ENCODE results near the gene CFHR5.
"Not testable (repeated sequence)": the region's sequence is repeated elsewhere in the genome, so short reads cannot be mapped to it uniquely, and the experiment has no call there.

Gene CFHR5

DNA sequence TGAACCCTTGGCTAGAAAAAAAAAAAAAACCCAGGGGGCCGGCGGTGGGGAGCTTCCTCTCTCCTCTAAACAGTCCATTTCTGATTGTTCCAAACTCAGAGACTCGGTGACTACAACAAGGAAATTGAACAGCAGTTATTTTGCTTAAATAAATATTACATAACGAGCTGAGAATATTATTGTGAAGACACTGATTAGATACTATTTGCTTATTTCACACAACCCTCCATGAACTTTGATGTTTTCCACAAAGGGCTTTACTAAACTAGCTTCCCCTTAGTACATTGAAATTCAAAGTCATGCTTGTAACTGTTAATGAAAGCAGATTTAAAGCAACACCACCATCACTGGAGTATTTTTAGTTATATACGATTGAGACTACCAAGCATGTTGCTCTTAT, at the start of gene CFHR5:
CFHR5 (plus strand) TSS at position 279 of the 400 bp plus-strand sequence; CDS start at position 388, 109 bp downstream.
- no peaks in the 10 kb centered on the region for H3K27me3 ChIP-seq (ENCODE audit: low read depth, low read length)
- no peaks in the 10 kb centered on the region for H3K4me1 ChIP-seq (ENCODE audit: control insufficient read depth in 1 of 2, insufficient read depth in 2 of 2, low read length in 2 of 2)
- H3K27ac ChIP-seq (ENCODE audit: low read length), result no peak within 1 kb of the TSS
- H3K4me3 ChIP-seq (ENCODE audit: low read depth in 1 of 2, low read length in 2 of 2), result no peak within 1 kb of the TSS
- no peaks in the 10 kb centered on the region for H3K36me3 ChIP-seq (ENCODE audit: control insufficient read depth in 1 of 2, insufficient read depth in 2 of 2, low read length in 2 of 2)
- H3K9me3 ChIP-seq (ENCODE audit: control insufficient read depth in 1 of 2, low read length in 2 of 2), result no peaks in the 10 kb centered on the region

DNA sequence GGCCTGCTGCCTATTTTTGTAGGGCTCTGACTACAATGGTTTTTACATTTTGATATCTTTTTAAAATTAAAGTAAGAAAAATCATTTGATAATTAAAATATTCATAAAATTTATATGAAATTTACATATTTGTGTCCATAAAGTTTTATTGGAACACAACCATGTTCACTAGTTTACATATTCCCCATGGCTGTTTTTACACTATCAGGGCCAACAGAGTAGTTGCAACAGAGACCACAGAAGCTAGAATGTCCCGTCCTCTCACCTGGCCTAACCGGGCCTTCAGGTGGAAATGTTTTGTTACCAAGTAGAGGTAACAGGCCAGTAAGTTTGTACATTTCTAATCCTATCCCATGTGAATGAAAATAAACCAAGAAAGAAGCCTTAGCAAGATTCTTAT, 44.5 kb upstream of the CFHR5 start:
- not testable (repeated sequence) for H3K4me1 ChIP-seq (ENCODE audit: control insufficient read depth in 1 of 2, insufficient read depth in 2 of 2, low read length in 2 of 2); H3K27me3 ChIP-seq (ENCODE audit: low read depth, low read length); H3K9me3 ChIP-seq (ENCODE audit: control insufficient read depth in 1 of 2, low read length in 2 of 2); H3K36me3 ChIP-seq (ENCODE audit: control insufficient read depth in 1 of 2, insufficient read depth in 2 of 2, low read length in 2 of 2); H3K27ac ChIP-seq (ENCODE audit: low read length); H3K4me3 ChIP-seq (ENCODE audit: low read depth in 1 of 2, low read length in 2 of 2)

DNA sequence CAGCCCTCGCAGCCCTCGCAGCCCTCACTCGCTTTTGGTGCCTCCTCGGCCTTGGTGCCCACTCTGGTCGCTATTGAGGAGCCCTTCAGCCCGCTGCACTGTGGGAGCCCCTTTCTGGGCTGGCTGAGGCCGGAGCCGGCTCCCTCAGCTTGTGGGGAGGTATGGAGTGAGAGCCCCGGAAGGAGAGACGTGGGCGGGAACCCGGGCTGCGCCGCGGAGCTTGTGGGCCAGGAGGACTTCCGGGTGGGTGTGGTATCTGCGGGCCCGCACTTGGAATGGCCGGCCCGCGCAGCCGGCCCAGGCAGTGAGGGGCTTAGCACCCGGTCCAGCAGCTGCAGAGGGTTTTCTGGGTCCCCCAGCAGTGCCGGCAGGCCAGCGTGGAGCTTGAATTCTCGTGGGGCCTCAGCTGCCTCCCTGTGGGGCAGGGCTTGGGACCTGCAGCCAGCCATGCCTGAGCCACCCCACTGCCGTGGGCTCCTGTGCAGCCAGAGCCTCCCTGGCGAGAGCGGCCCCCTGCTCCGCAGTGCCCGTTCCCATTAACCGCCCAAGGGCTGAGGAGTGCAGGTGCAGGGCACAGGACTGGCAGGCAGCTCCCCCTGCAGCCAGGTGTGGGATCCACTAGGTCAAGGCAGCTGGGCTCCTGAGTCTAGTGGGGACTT, 43.7 kb upstream of the CFHR5 start:
- no peaks in the 10 kb centered on the region for H3K9me3 ChIP-seq (ENCODE audit: control insufficient read depth in 1 of 2, low read length in 2 of 2)
- H3K36me3 ChIP-seq (ENCODE audit: control insufficient read depth in 1 of 2, insufficient read depth in 2 of 2, low read length in 2 of 2), result no peaks in the 10 kb centered on the region
- no peak overlapping the region for H3K4me3 ChIP-seq (ENCODE audit: low read depth in 1 of 2, low read length in 2 of 2)
- H3K27ac ChIP-seq (ENCODE audit: low read length), result no peak overlapping the region
- H3K4me1 ChIP-seq (ENCODE audit: control insufficient read depth in 1 of 2, insufficient read depth in 2 of 2, low read length in 2 of 2), result no peaks in the 10 kb centered on the region
- no peaks in the 10 kb centered on the region for H3K27me3 ChIP-seq (ENCODE audit: low read depth, low read length)

DNA sequence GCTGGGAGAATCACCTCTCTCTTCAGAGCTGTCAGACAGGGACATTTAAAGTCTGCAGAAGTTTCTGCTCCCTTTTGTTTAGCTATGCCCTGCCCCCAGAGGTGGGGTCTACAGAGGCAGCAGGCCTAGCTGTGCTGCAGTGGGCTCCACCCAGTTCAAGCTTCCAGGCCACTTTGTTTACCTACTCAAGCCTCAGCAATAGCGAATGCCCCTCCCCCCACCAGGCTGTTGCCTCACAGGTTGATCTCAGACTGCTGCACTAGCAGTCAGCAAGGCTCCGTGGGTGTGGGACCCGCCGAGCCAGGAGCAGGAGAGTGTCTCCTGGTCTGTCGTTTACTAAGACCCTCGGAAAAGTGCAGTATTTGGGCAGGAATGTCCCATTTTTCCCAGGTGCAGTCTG, 35.9 kb upstream of the CFHR5 start:
- H3K27ac ChIP-seq (ENCODE audit: low read length); H3K9me3 ChIP-seq (ENCODE audit: control insufficient read depth in 1 of 2, low read length in 2 of 2); H3K36me3 ChIP-seq (ENCODE audit: control insufficient read depth in 1 of 2, insufficient read depth in 2 of 2, low read length in 2 of 2); H3K27me3 ChIP-seq (ENCODE audit: low read depth, low read length); H3K4me3 ChIP-seq (ENCODE audit: low read depth in 1 of 2, low read length in 2 of 2); H3K4me1 ChIP-seq (ENCODE audit: control insufficient read depth in 1 of 2, insufficient read depth in 2 of 2, low read length in 2 of 2): not testable (repeated sequence)

DNA sequence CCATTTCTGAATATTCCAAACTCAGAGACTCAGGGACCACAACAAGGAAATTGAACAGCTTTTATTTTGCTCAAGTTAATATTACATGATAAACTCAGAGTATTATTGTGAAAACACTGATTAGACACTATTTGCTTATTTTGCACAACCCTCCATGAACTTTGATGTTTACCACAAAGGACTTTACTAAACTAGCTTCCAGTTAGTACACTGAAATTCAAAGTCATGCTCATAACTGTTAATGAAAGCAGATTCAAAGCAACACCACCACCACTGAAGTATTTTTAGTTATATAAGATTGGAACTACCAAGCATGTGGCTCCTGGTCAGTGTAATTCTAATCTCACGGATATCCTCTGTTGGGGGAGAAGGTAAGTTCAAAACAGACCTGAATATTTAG, 33.8 kb upstream of the CFHR5 start, which contains the start of gene CFHR2:
CFHR2 (plus strand) TSS at position 171 of the 400 bp plus-strand sequence; CDS start at position 314, 143 bp downstream.
- H3K27me3 ChIP-seq (ENCODE audit: low read depth, low read length); H3K4me3 ChIP-seq (ENCODE audit: low read depth in 1 of 2, low read length in 2 of 2); H3K9me3 ChIP-seq (ENCODE audit: control insufficient read depth in 1 of 2, low read length in 2 of 2); H3K4me1 ChIP-seq (ENCODE audit: control insufficient read depth in 1 of 2, insufficient read depth in 2 of 2, low read length in 2 of 2); H3K36me3 ChIP-seq (ENCODE audit: control insufficient read depth in 1 of 2, insufficient read depth in 2 of 2, low read length in 2 of 2); H3K27ac ChIP-seq (ENCODE audit: low read length): not testable (repeated sequence)

DNA sequence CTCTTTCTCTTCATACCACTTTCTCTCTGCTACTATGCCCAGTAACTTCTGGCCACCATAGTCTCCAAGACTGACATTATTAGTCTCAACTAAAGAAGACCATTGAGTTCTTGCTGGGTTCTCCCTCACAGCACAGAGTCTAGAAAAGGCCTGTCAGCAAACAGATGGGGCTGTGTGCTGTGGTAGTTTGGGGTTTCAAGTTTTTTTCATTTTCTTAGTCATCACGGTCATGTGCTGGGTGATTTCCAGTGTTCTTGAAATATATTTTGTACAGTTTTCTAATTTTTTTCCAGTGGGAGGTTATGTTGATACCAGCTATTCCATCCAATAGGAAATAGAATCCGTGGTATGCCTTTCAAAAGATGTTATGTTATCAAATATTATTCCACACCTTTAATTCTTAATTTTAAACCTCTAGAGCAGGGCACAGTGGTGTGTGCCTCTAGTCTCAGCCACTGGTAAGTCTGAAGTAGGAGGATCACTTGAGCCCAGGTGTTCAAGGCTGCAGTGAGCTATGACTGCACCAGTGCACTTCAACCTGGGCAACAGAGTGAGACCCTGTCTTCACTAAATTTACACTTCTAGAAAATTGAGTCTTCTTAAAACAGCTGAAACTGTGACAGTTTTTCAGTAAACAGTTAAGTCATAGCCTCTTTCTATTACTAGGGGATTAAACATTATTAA, 25.5 kb upstream of the CFHR5 start:
- Histone ChIP-seq H3K27ac (ENCODE audit: low read length) (no peak overlapping the region), H3K9me3 (ENCODE audit: control insufficient read depth in 1 of 2, low read length in 2 of 2) (no peaks in the 10 kb centered on the region), H3K36me3 (ENCODE audit: control insufficient read depth in 1 of 2, insufficient read depth in 2 of 2, low read length in 2 of 2) (no peaks in the 10 kb centered on the region), H3K4me3 (ENCODE audit: low read depth in 1 of 2, low read length in 2 of 2) (no peak overlapping the region), H3K4me1 (ENCODE audit: control insufficient read depth in 1 of 2, insufficient read depth in 2 of 2, low read length in 2 of 2) (no peaks in the 10 kb centered on the region), H3K27me3 (ENCODE audit: low read depth, low read length) (no peaks in the 10 kb centered on the region)

DNA sequence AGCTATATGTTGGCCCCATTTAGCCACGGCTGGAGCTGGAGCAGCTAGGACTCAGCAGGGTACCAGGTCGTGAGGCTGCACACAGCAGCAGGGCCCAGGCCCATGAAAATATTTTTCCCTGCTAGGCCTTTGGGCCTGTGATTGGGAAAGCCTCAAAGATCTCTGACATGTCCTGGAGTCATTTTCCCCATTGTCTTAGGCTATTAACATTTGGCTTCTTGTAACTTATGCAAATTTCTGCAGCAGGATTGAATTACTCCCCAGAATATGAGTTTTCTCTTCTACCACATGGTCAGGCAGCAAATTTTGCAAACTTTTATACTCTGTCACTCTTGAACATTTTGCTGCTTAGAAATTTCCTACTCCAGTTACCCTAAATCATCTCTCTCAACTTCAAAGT, 22.6 kb upstream of the CFHR5 start:
- H3K4me1 ChIP-seq (ENCODE audit: control insufficient read depth in 1 of 2, insufficient read depth in 2 of 2, low read length in 2 of 2), result no peaks in the 10 kb centered on the region
- H3K4me3 ChIP-seq (ENCODE audit: low read depth in 1 of 2, low read length in 2 of 2), result no peak overlapping the region
- no peak overlapping the region for H3K27ac ChIP-seq (ENCODE audit: low read length)
- no peaks in the 10 kb centered on the region for H3K36me3 ChIP-seq (ENCODE audit: control insufficient read depth in 1 of 2, insufficient read depth in 2 of 2, low read length in 2 of 2)
- H3K27me3 ChIP-seq (ENCODE audit: low read depth, low read length), result no peaks in the 10 kb centered on the region
- H3K9me3 ChIP-seq (ENCODE audit: control insufficient read depth in 1 of 2, low read length in 2 of 2), result no peaks in the 10 kb centered on the region

DNA sequence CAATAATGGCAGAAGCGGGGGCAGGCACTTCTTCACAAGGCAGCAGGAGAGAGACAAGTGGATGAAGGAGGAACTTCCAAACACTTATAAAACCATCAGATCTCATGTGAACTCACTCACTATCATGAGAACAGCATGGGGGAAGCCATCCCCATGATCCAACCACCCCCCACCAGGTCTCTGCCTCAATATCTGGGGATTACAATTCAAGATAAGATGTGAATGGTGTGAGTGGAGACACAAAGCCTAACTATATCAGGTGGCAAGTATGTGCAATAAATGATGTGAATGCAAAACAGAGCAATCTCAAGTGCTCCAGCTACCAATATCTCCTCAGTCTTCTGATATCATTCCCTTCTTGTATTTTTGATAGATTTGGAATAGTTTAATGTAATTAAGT, 21.4 kb upstream of the CFHR5 start:
- no peak overlapping the region for H3K4me3 ChIP-seq (ENCODE audit: low read depth in 1 of 2, low read length in 2 of 2)
- no peaks in the 10 kb centered on the region for H3K9me3 ChIP-seq (ENCODE audit: control insufficient read depth in 1 of 2, low read length in 2 of 2)
- H3K27me3 ChIP-seq (ENCODE audit: low read depth, low read length), result no peaks in the 10 kb centered on the region

DNA sequence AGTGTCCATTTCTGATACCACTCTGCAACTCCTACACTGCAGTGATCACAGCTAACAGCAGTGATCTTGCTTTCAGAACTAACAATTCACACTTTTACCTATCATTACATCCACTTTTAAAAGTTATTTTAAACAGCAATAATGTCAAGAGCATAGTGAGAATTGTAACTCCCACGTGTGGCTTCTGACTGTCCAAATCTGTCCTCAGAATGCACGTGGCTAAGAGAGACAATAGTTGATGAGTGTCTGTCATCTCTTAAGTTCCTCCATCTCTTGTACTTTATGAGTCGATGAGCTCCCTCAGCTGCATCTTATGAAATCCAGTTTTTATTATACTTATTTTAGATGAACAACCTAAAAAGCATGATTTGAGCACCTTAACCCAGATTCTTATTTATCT, 16.5 kb upstream of the CFHR5 start:
- no peaks in the 10 kb centered on the region for H3K4me1 ChIP-seq (ENCODE audit: control insufficient read depth in 1 of 2, insufficient read depth in 2 of 2, low read length in 2 of 2)
- no peak overlapping the region for H3K27ac ChIP-seq (ENCODE audit: low read length)
- no peaks in the 10 kb centered on the region for H3K27me3 ChIP-seq (ENCODE audit: low read depth, low read length)
- no peaks in the 10 kb centered on the region for H3K36me3 ChIP-seq (ENCODE audit: control insufficient read depth in 1 of 2, insufficient read depth in 2 of 2, low read length in 2 of 2)
- H3K4me3 ChIP-seq (ENCODE audit: low read depth in 1 of 2, low read length in 2 of 2), result no peak overlapping the region
- H3K9me3 ChIP-seq (ENCODE audit: control insufficient read depth in 1 of 2, low read length in 2 of 2), result no peaks in the 10 kb centered on the region

More for the DNA sequence above, 21.4 kb upstream of the CFHR5 start:
- Histone ChIP-seq H3K4me1 (ENCODE audit: control insufficient read depth in 1 of 2, insufficient read depth in 2 of 2, low read length in 2 of 2) (no peaks in the 10 kb centered on the region), H3K36me3 (ENCODE audit: control insufficient read depth in 1 of 2, insufficient read depth in 2 of 2, low read length in 2 of 2) (no peaks in the 10 kb centered on the region), H3K27ac (ENCODE audit: low read length) (no peak overlapping the region)

DNA sequence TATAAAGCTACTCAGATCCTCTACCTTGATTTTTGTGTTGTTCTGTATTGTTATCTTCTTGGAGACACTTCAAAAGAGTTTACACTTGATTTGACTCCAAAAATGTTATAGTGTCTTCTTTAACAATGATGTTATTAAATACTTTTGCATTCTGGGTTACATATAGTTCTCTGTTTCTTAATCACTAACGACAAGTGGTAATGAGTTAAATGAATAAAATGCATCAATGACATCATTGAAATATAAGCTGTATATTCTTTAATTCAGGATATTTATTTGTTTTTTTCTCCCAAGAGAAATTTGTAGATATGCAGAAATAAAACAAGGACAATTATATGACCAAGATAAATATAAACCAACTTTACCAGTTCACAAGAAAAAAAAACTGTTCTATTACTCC, 7.2 kb upstream of the CFHR5 start:
- Histone ChIP-seq H3K36me3 (ENCODE audit: control insufficient read depth in 1 of 2, insufficient read depth in 2 of 2, low read length in 2 of 2) (no peaks in the 10 kb centered on the region), H3K27ac (ENCODE audit: low read length) (no peak overlapping the region), H3K27me3 (ENCODE audit: low read depth, low read length) (no peaks in the 10 kb centered on the region), H3K4me3 (ENCODE audit: low read depth in 1 of 2, low read length in 2 of 2) (no peak overlapping the region), H3K9me3 (ENCODE audit: control insufficient read depth in 1 of 2, low read length in 2 of 2) (no peaks in the 10 kb centered on the region), H3K4me1 (ENCODE audit: control insufficient read depth in 1 of 2, insufficient read depth in 2 of 2, low read length in 2 of 2) (no peaks in the 10 kb centered on the region)

DNA sequence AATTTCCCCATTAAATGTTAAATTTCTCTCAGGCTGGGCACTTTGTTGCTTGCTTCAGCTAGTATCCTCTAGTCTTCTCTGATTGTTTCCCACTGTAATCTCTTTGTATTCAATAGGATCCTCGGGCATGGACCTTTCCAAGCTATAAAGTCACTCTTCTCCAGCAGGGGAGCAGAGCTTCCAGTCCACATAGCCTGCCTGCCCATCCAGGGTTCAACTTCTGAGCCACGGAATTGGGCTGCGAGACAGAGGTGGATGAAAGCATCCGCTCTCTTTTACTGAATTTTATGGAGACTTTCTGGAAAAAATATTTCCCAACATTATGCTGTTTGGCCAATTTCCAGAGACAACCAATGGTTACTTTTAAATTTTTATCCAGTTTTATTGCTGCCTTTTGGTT, 1.1 kb upstream of the CFHR5 start:
- Histone ChIP-seq H3K27ac (ENCODE audit: low read length) (no peak overlapping the region), H3K4me1 (ENCODE audit: control insufficient read depth in 1 of 2, insufficient read depth in 2 of 2, low read length in 2 of 2) (no peaks in the 10 kb centered on the region), H3K36me3 (ENCODE audit: control insufficient read depth in 1 of 2, insufficient read depth in 2 of 2, low read length in 2 of 2) (no peaks in the 10 kb centered on the region), H3K4me3 (ENCODE audit: low read depth in 1 of 2, low read length in 2 of 2) (no peak overlapping the region), H3K9me3 (ENCODE audit: control insufficient read depth in 1 of 2, low read length in 2 of 2) (no peaks in the 10 kb centered on the region), H3K27me3 (ENCODE audit: low read depth, low read length) (no peaks in the 10 kb centered on the region)

DNA sequence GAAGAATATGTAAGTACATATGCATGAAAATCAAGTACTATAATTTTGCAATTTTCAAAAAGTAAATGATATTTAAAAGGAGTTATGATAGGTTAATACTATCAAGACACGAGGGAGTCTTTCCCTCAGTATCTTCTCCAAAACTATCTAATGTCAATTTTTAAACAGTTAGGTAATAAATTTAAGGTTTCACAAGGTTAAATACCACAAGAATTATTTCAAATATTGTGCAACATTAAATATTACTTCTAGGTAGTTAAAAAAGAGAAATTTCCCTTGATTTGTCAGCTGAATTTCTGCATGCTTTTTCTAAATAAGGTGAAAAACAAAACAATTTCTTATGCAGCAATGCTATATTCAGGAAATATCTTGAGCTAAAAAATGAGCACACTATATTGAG, 3.5 kb downstream of the CFHR5 start:
- Histone ChIP-seq H3K36me3 (ENCODE audit: control insufficient read depth in 1 of 2, insufficient read depth in 2 of 2, low read length in 2 of 2) (no peaks in the 10 kb centered on the region), H3K9me3 (ENCODE audit: control insufficient read depth in 1 of 2, low read length in 2 of 2) (no peaks in the 10 kb centered on the region), H3K27ac (ENCODE audit: low read length) (no peak overlapping the region), H3K27me3 (ENCODE audit: low read depth, low read length) (no peaks in the 10 kb centered on the region), H3K4me3 (ENCODE audit: low read depth in 1 of 2, low read length in 2 of 2) (no peak overlapping the region), H3K4me1 (ENCODE audit: control insufficient read depth in 1 of 2, insufficient read depth in 2 of 2, low read length in 2 of 2) (no peaks in the 10 kb centered on the region)
